Right lobe of liver (tissue), 6 donors: Measurements from ENCODE around the gene NUDT22. TPM values are rescaled to one million over a fixed set of nuclear protein-coding genes. Genes with fewer than 3 reads are reported as not detected.

Experiments
- ATAC-seq, 4 donors: fragments of 200-7000 bp; cut with Tn5 transposase; one replicate each; pipeline ENCODE4 v1.9.1; 2020; ENCODE audit warnings: mild to moderate bottlenecking in 4 of 4, moderate library complexity in 4 of 4
- DNase-seq, 3 donors: peaks; one replicate each; pipeline ENCODE4 v3.0.0-alpha.2; 2020
- H3K27ac ChIP-seq, 3 donors: fragments of 200-600 bp; one replicate each; pipeline ENCODE4 v1.8.0; 2022
- H3K27me3 ChIP-seq, 2 donors: fragments of 200-600 bp; one replicate each; pipeline ENCODE4 v1.8.0; 2022
- H3K36me3 ChIP-seq, 4 donors: fragments of 200-600 bp; sonication (generic) in 1 of 4; one replicate each; pipeline versions ENCODE4 v1.5.1 to v1.8.0; 2017 to 2022; ENCODE audit warnings: control low read depth in 1 of 4
- H3K4me1 ChIP-seq, 4 donors: fragments of 200-600 bp; sonication (generic) in 1 of 4; one replicate each; pipeline versions ENCODE4 v1.5.1 to v1.8.0; 2017 to 2022; ENCODE audit warnings: control low read depth in 1 of 4
- H3K4me3 ChIP-seq, 3 donors: fragments of 200-600 bp; one replicate each; pipeline ENCODE4 v1.8.0; 2022
- H3K9me3 ChIP-seq, 4 donors: fragments of 200-600 bp; sonication (generic) in 1 of 4; one replicate each; pipeline versions ENCODE4 v1.5.1 to v1.8.0; 2017 to 2022; ENCODE audit warnings: control low read depth in 1 of 4
- CTCF ChIP-seq, 4 donors: fragments of 200-600 bp in 3 of 4; fragments of 450-650 bp in 1 of 4; IDR thresholded peaks; one replicate each; pipeline versions ENCODE4 v1.5.1 to v1.8.0; 2016 to 2022; ENCODE audit warnings: antibody characterized with exemption in 4 of 4, mild to moderate bottlenecking in 2 of 4
- POLR2A ChIP-seq: fragments of 450-650 bp; IDR thresholded peaks from one replicate; pipeline ENCODE4 v1.6.1; 2017; ENCODE audit warnings: antibody characterized with exemption, mild to moderate bottlenecking
- WGBS: methylation state at CpG from one replicate; pipeline ENCODE4 v1.1.6; 2018; ENCODE audit warnings: low coverage, low lambda C conversion rate; ENCODE audit not compliant: insufficient coverage; ENCODE audit errors: missing lambda C conversion rate; 5-methylcytosine and 5-hydroxymethylcytosine counted together
- intact Hi-C, 2 donors: fragments of 100-400 bp; cut with DNase I; formaldehyde crosslinking; loops; one replicate each; pipeline versions ENCODE4 v1.11.2 to v1.14.1; 2022
- total RNA-seq, 6 experiments: library from RNA; depleted of rRNA in 2 of 6; stranded (reverse); fragments of >200 nt in 2 of 6; fragmentation: NEBNext Ultra II Directional in 3 of 6; extraction: Animal tissue kit (Norgen Biotek cat#: 25700) in 3 of 6; gene quantifications; one replicate each; pipeline versions ENCODE4 v1.1.0 to v1.2.4, GENCODE V29; 2016 to 2023
- donor health status: DM: no; HTN: yes; CAD: no.
- donor health status: DM: no; HTN: no; CAD: no.
- donor health status: DM: no; HTN: no; CAD: no.
- donor health status: DM: no; HTN: yes; CAD: no.
- donor health status: DM: no; HTN: yes; CAD: no.

The NUDT22 gene
- total RNA-seq, 6 experiments from 2014 or later = 23.2 to 46.7 (median 32.1) TPM

- Histone ChIP-seq H3K27ac (peak overlapping the region; percentile 91 to 92 (median 91)), H3K4me1 (peaks cover 0 to 34% (median 17%) of the 10 kb centered on the region in 4 donors), H3K27me3 (no peaks in the 10 kb centered on the region), H3K4me3 (peak overlapping the region; percentile 81 to 94 (median 92)), H3K9me3 (no peaks in the 10 kb centered on the region), H3K36me3 (no peaks in the 10 kb centered on the region)
- peak; percentile 97 to 99 (median 98) for DNase-seq
- intact Hi-C loops = no loop called here
- WGBS = 0% methylated on average over 5 of the region's 58 CpGs
- ATAC-seq = peak; percentile 78 to 87 (median 82)
- TF ChIP-seq CTCF (IDR thresholded peaks at IDR 0.05) = peak in 1 of 4 donors; percentile 21
- TF ChIP-seq POLR2A = peak; percentile 50
Observed at GRCh38 chr11:64269540-64270220, 43.6 kb downstream of the NUDT22 start.

- Histone ChIP-seq H3K4me1 (peaks cover 0 to 23% (median 10%) of the 10 kb centered on the region in 4 donors), H3K27ac (no peak overlapping the region), H3K27me3 (no peaks in the 10 kb centered on the region), H3K4me3 (no peak overlapping the region), H3K36me3 (peaks cover 0 to 14% (median 2%) of the 10 kb centered on the region in 4 donors), H3K9me3 (no peaks in the 10 kb centered on the region)
- no peak for TF ChIP-seq POLR2A
- TF ChIP-seq CTCF (IDR thresholded peaks at IDR 0.05) = no peak
- DNase-seq = no peak
- WGBS = 93% methylated on average over 5 of the region's 15 CpGs
- no peak for ATAC-seq
- intact Hi-C loops = no loop called here
Observed at GRCh38 chr11:64275031-64275800, 49.1 kb downstream of the NUDT22 start.

GRCh38 chr11:64275841-64276240, 49.8 kb downstream of the NUDT22 start:
- 75% methylated on average over 1 of the region's 2 CpGs for WGBS
- intact Hi-C loops = no loop called here
- Histone ChIP-seq H3K27me3 (no peaks in the 10 kb centered on the region), H3K9me3 (no peaks in the 10 kb centered on the region), H3K36me3 (peaks cover 0 to 14% (median 2%) of the 10 kb centered on the region in 4 donors), H3K27ac (no peak overlapping the region), H3K4me3 (no peak overlapping the region), H3K4me1 (peaks cover 0 to 23% (median 10%) of the 10 kb centered on the region in 4 donors)
- TF ChIP-seq CTCF (IDR thresholded peaks at IDR 0.05) (no peak), POLR2A (no peak)
- no peak for ATAC-seq
- DNase-seq = no peak

- peak in 1 of 3 donors; percentile 53 for DNase-seq
- Histone ChIP-seq H3K9me3 (no peaks in the 10 kb centered on the region), H3K4me3 (no peak overlapping the region), H3K36me3 (peaks cover 0 to 14% (median 2%) of the 10 kb centered on the region in 4 donors), H3K27me3 (no peaks in the 10 kb centered on the region), H3K27ac (no peak overlapping the region), H3K4me1 (peaks cover 0 to 20% (median 9%) of the 10 kb centered on the region in 4 donors)
- intact Hi-C loops = no loop called here
- no peak for TF ChIP-seq POLR2A
- no peak for ATAC-seq
- 100% methylated on average over 1 of the region's 17 CpGs for WGBS
Observed at GRCh38 chr11:64276653-64277431, 50.8 kb downstream of the NUDT22 start.
